Esophagus muscularis mucosa (tissue), 4 donors: ENCODE measurements around the gene MPRIP. TPM values are rescaled to one million over a fixed set of nuclear protein-coding genes. Genes with fewer than 3 reads are reported as not detected.
A peak's percentile ranks its signal among the peaks of the same experiment; 100 is the strongest.

Experiments used
- DNase-seq: peaks from one replicate; pipeline ENCODE4 v3.0.0-alpha.2; 2017; ENCODE audit errors: extremely low spot score
- H3K27ac ChIP-seq, 4 donors: fragments of 200-600 bp; sonication (generic); replicated peaks in 1 of 4; 1 replicate in 3 of 4; 2 replicates in 1 of 4; pipeline ENCODE4 v1.5.1; 2016 to 2019; ENCODE audit warnings: mild to moderate bottlenecking in 1 of 4
- H3K27me3 ChIP-seq, 4 donors: fragments of 200-600 bp; sonication (generic); one replicate each; pipeline versions ENCODE4 v1.5.1 to v1.6.0; 2016 to 2019
- H3K36me3 ChIP-seq, 4 donors: fragments of 200-600 bp; sonication (generic); one replicate each; pipeline ENCODE4 v1.5.1; 2016 to 2019
- H3K4me1 ChIP-seq, 4 donors: fragments of 200-600 bp; sonication (generic); one replicate each; pipeline ENCODE4 v1.5.1; 2016 to 2019
- H3K4me3 ChIP-seq, 4 donors: fragments of 200-600 bp; sonication (generic); 1 replicate in 2 of 4; 2 replicates in 2 of 4; pipeline ENCODE4 v1.5.1; 2016 to 2019; ENCODE audit warnings: mild to moderate bottlenecking in 4 of 4, moderate library complexity in 1 of 4
- H3K9me3 ChIP-seq, 4 donors: fragments of 200-600 bp; sonication (generic); 1 replicate in 3 of 4; 2 replicates in 1 of 4; pipeline ENCODE4 v1.5.1; 2016 to 2019
- CTCF ChIP-seq, 3 experiments: fragments of 200-600 bp in 2 of 3; fragments of 450-650 bp in 1 of 3; sonication (generic) in 2 of 3; IDR thresholded peaks; one replicate each; pipeline ENCODE4 v1.5.1; 2017 to 2019; ENCODE audit warnings: antibody characterized with exemption in 3 of 3, mild to moderate bottlenecking in 2 of 3, moderate library complexity in 1 of 3
- EP300 ChIP-seq: sonication (generic); formaldehyde crosslinking; IDR thresholded peaks from one replicate; pipeline ENCODE4 v1.6.1; 2017; ENCODE audit warnings: antibody characterized with exemption
- POLR2A ChIP-seq: fragments of 450-650 bp; IDR thresholded peaks from one replicate; pipeline ENCODE4 v1.6.1; 2017; ENCODE audit warnings: antibody characterized with exemption, moderate library complexity, mild to moderate bottlenecking, low read depth
- POLR2AphosphoS5 ChIP-seq, 2 donors: sonication (generic); formaldehyde crosslinking; IDR thresholded peaks; one replicate each; pipeline ENCODE4 v1.6.1; 2017; ENCODE audit warnings: antibody characterized with exemption in 2 of 2
- WGBS: methylation state at CpG from one replicate; pipeline ENCODE4 v1.1.5; 2018; 5-methylcytosine and 5-hydroxymethylcytosine counted together
- intact Hi-C: fragments of 100-400 bp; cut with DNase I; formaldehyde crosslinking; loops from one replicate; pipeline ENCODE4 v1.15.1; 2023
- total RNA-seq, 4 donors: library from RNA; depleted of rRNA; stranded (reverse); fragments of >200 nt; gene quantifications; one replicate each; pipeline versions ENCODE4 v1.1.0 to v1.2.1, GENCODE V29; 2016

Gene MPRIP
- total RNA-seq, 4 donors from 2014 or later = 108 to 194 (median 129) TPM

GRCh38 chr17:17186551-17187505, 144.6 kb downstream of the MPRIP start:
- peaks cover 38 to 59% (median 48%) of the 10 kb centered on the region in 4 donors for H3K4me1 ChIP-seq
- peak overlapping the region; percentile 0 to 20 (median 16) for H3K27ac ChIP-seq
- TF ChIP-seq EP300 (no peak), POLR2A (no peak)
- intact Hi-C loops = no loop called here
- H3K9me3 ChIP-seq = no peaks in the 10 kb centered on the region
- peaks cover 10 to 63% (median 41%) of the 10 kb centered on the region in 4 donors for H3K36me3 ChIP-seq
- DNase-seq = no peak
- no peaks in the 10 kb centered on the region for H3K27me3 ChIP-seq
- WGBS = 66% methylated on average over 13 of the region's 14 CpGs
- H3K4me3 ChIP-seq = no peak overlapping the region

GRCh38 chr17:17188586-17188985, 146.3 kb downstream of the MPRIP start:
- peaks cover 50 to 69% (median 60%) of the 10 kb centered on the region in 4 donors for H3K4me1 ChIP-seq
- peaks cover 0 to 46% (median 25%) of the 10 kb centered on the region in 4 donors for H3K36me3 ChIP-seq
- H3K27me3 ChIP-seq = no peaks in the 10 kb centered on the region
- H3K27ac ChIP-seq = no peak overlapping the region
- no peaks in the 10 kb centered on the region for H3K9me3 ChIP-seq
- TF ChIP-seq CTCF (IDR thresholded peaks at IDR 0.05) (no peak), POLR2AphosphoS5 (IDR thresholded peaks at IDR 0.05) (no peak), EP300 (no peak), POLR2A (no peak)
- no peak for DNase-seq
- no peak overlapping the region for H3K4me3 ChIP-seq
- WGBS = 90% methylated on average over 4 of the region's 4 CpGs
- intact Hi-C loops = no loop called here

GRCh38 chr17:17189559-17189958, 147.3 kb downstream of the MPRIP start:
- H3K27me3 ChIP-seq = no peaks in the 10 kb centered on the region
- TF ChIP-seq POLR2A (no peak), EP300 (no peak)
- DNase-seq = no peak
- H3K36me3 ChIP-seq = peaks cover 0 to 36% (median 15%) of the 10 kb centered on the region in 4 donors
- no peaks in the 10 kb centered on the region for H3K9me3 ChIP-seq
- WGBS = 68% methylated on average over 4 of the region's 4 CpGs
- peaks cover 50 to 63% (median 58%) of the 10 kb centered on the region in 4 donors for H3K4me1 ChIP-seq
- H3K27ac ChIP-seq = peak overlapping the region; percentile 59 to 79 (median 77)
- intact Hi-C loops = no loop called here
- H3K4me3 ChIP-seq = no peak overlapping the region

GRCh38 chr17:17190188-17190587, 147.9 kb downstream of the MPRIP start:
- Histone ChIP-seq H3K27ac (peak overlapping the region; percentile 59 to 79 (median 77)), H3K9me3 (no peaks in the 10 kb centered on the region), H3K27me3 (no peaks in the 10 kb centered on the region), H3K36me3 (peaks cover 0 to 31% (median 13%) of the 10 kb centered on the region in 4 donors), H3K4me3 (no peak overlapping the region), H3K4me1 (peaks cover 50 to 60% (median 54%) of the 10 kb centered on the region in 4 donors)
- intact Hi-C loops = no loop called here
- TF ChIP-seq CTCF (IDR thresholded peaks at IDR 0.05) = no peak
- no peak for TF ChIP-seq EP300
- TF ChIP-seq POLR2A = no peak
- TF ChIP-seq POLR2AphosphoS5 (IDR thresholded peaks at IDR 0.05) = no peak
- WGBS = 71% methylated on average over 7 of the region's 7 CpGs
- no peak for DNase-seq

GRCh38 chr17:17191346-17191792, 149.1 kb downstream of the MPRIP start:
- Histone ChIP-seq H3K4me1 (peaks cover 44 to 53% (median 45%) of the 10 kb centered on the region in 4 donors), H3K27ac (peak overlapping the region; percentile 59 to 79 (median 77))
- no peak for DNase-seq

More at GRCh38 chr17:17191346-17191792, 149.1 kb downstream of the MPRIP start:
- WGBS = 63% methylated on average over 11 of the region's 11 CpGs
- intact Hi-C loops = no loop called here
- no peaks in the 10 kb centered on the region for H3K9me3 ChIP-seq
- no peaks in the 10 kb centered on the region for H3K27me3 ChIP-seq
- H3K36me3 ChIP-seq = peaks cover 0 to 29% (median 13%) of the 10 kb centered on the region in 4 donors
- H3K4me3 ChIP-seq = no peak overlapping the region
- peak; percentile 70 to 81 for TF ChIP-seq POLR2AphosphoS5 (IDR thresholded peaks at IDR 0.05)
- TF ChIP-seq CTCF (IDR thresholded peaks at IDR 0.05) = no peak
